Stimulated activated CD8-positive, alpha-beta memory T cell treated with anti-CD3 and anti-CD28 coated beads, Interleukin-12 subunit alpha, Interleukin-12 subunit beta, amount 100 ng/mL, for 24 hours (primary cell): ENCODE data around the gene NTRK1.
A peak's percentile ranks its signal among the peaks of the same experiment; 100 is the strongest.

Source experiments
- DNase-seq: peaks from one replicate; pipeline ENCODE4 v3.0.0-alpha.2; 2020; ENCODE audit errors: extremely low read depth

The NTRK1 gene

GRCh38 chr1:156860628-156861423 is at the start of gene NTRK1:
Gene NTRK1, plus strand, starts transcription at chr1:156860865. Its CDS starts 70 bp downstream, at chr1:156860935.
- DNase-seq: no peak

- DNase-seq: no peak
Measured at GRCh38 chr1:156811168-156811567, 49.5 kb upstream of the NTRK1 start.

GRCh38 chr1:156812293-156812990 is 48.2 kb upstream of the NTRK1 start:
- no peak for DNase-seq

- DNase-seq: no peak
Measured at GRCh38 chr1:156813298-156813697, 47.4 kb upstream of the NTRK1 start.

GRCh38 chr1:156813750-156814570 is 46.7 kb upstream of the NTRK1 start:
- peak; percentile 51 for DNase-seq

GRCh38 chr1:156814571-156815260 is 45.9 kb upstream of the NTRK1 start:
- DNase-seq: no peak

- DNase-seq: no peak
Measured at GRCh38 chr1:156815307-156815826, 45.3 kb upstream of the NTRK1 start.

GRCh38 chr1:156815961-156816422 is 44.7 kb upstream of the NTRK1 start:
- no peak for DNase-seq

- peak; percentile 95 for DNase-seq
Measured at GRCh38 chr1:156816561-156817328, 43.9 kb upstream of the NTRK1 start, which contains the start of gene SH2D2A. Gene SH2D2A, minus strand, starts transcription at chr1:156816848. Its CDS starts 140 bp downstream, at chr1:156816708.

GRCh38 chr1:156821801-156822200 is 38.9 kb upstream of the NTRK1 start:
- no peak for DNase-seq

- DNase-seq: no peak
Measured at GRCh38 chr1:156822680-156823079, 38.0 kb upstream of the NTRK1 start.

GRCh38 chr1:156823210-156823790 is 37.4 kb upstream of the NTRK1 start:
- no peak for DNase-seq

- no peak for DNase-seq
Measured at GRCh38 chr1:156826630-156827029, 34.0 kb upstream of the NTRK1 start.

GRCh38 chr1:156828400-156829124 is 32.1 kb upstream of the NTRK1 start:
- DNase-seq: no peak

GRCh38 chr1:156832434-156832833 is 28.2 kb upstream of the NTRK1 start:
- no peak for DNase-seq

- no peak for DNase-seq
Measured at GRCh38 chr1:156833603-156834002, 27.1 kb upstream of the NTRK1 start.

- no peak for DNase-seq
Measured at GRCh38 chr1:156834322-156834721, 26.3 kb upstream of the NTRK1 start.

- DNase-seq: no peak
Measured at GRCh38 chr1:156836041-156836654, 24.5 kb upstream of the NTRK1 start.

GRCh38 chr1:156836892-156837291 is 23.8 kb upstream of the NTRK1 start:
- no peak for DNase-seq
